K562 (cell line): ENCODE measurements around the gene SLMAP. TPM values are rescaled to one million over a fixed set of nuclear protein-coding genes. Genes with fewer than 3 reads are reported as not detected.

ENCODE experiments used
- ATAC-seq: fragments of 200-7000 bp; cut with Tn5 transposase; 3 replicates; pipeline ENCODE4 v1.9.1; 2020; ENCODE audit warnings: moderate library complexity
- BruUV-seq: library from RNA; stranded (reverse); fragments of 400-500 nt; replicated peaks from 2 replicates; lab custom pipeline; 2021; lab: Mats Ljungman, UMichigan
- CTCF ChIA-PET: fragments of 300-600 bp; formaldehyde crosslinking; extraction: SDS; loops from one replicate; lab custom pipeline; 2021; ENCODE audit warnings: low intra/inter-chr PET ratio; lab: Yijun Ruan, JAX
- POLR2A ChIA-PET: fragments of 300-600, 350-650 bp; sonication (Branson Sonifier 250); formaldehyde crosslinking; extraction: SDS; loops from one replicate; lab custom pipeline; 2021; ENCODE audit warnings: antibody characterized with exemption, inconsistent platforms; lab: Yijun Ruan, JAX
- DNase-seq, 4 experiments: peaks; one replicate each; pipeline versions ENCODE4 v3.0.0 to v3.0.0-alpha.2; 2011 to 2018; ENCODE audit warnings: low spot score in 3 of 4, mixed read lengths in 3 of 4; ENCODE audit errors: extremely low read depth in 1 of 4
- FAIRE-seq: peaks from 2 replicates; lab custom pipeline; 2011; peaks lifted over from hg19 to GRCh38; lab: Jason Lieb, UNC
- H2AFZ ChIP-seq: 2 replicates; pipeline ENCODE4 v1.6.0; 2011; ENCODE audit warnings: low read depth, low read length, control low read depth, inconsistent platforms
- H3K27ac ChIP-seq: fragments of 200-600 bp; 3 replicates; pipeline ENCODE4 v1.8.0; 2011; ENCODE audit warnings: low read depth, mild to moderate bottlenecking, control low read depth, inconsistent platforms, low read length, moderate library complexity, mixed read lengths; ENCODE audit errors: extremely low read depth
- H3K27me3 ChIP-seq, 2 experiments: fragments of 300-600 bp in 1 of 2; 2 replicates in 1 of 2; 3 replicates in 1 of 2; pipeline versions ENCODE4 v1.6.0 to v1.8.0; 2011; ENCODE audit warnings: inconsistent platforms in 2 of 2, low read length in 2 of 2, mild to moderate bottlenecking in 1 of 2, mixed read lengths in 1 of 2, moderate library complexity in 1 of 2; ENCODE audit not compliant: control insufficient read depth in 2 of 2, insufficient read depth in 2 of 2
- H3K36me3 ChIP-seq: fragments of 300-600 bp; 3 replicates; pipeline ENCODE4 v1.8.0; 2011; ENCODE audit warnings: mild to moderate bottlenecking, low read length, inconsistent platforms; ENCODE audit not compliant: control insufficient read depth, insufficient read depth
- H3K4me1 ChIP-seq, 2 experiments: fragments of 200-600 bp in 1 of 2; replicated peaks in 1 of 2; 2 replicates in 1 of 2; 3 replicates in 1 of 2; pipeline versions ENCODE4 v1.5.1 to v1.8.0; 2011; ENCODE audit warnings: inconsistent platforms in 2 of 2, low read length in 2 of 2, mild to moderate bottlenecking in 1 of 2, mixed read lengths in 1 of 2, moderate library complexity in 1 of 2; ENCODE audit not compliant: control insufficient read depth in 2 of 2, insufficient read depth in 2 of 2
- H3K4me2 ChIP-seq: 2 replicates; pipeline ENCODE4 v1.6.1; 2011; ENCODE audit warnings: low read length, control low read depth, inconsistent platforms, mixed read lengths; ENCODE audit not compliant: insufficient read depth
- H3K4me3 ChIP-seq: fragments of 200-600 bp; sonication (generic), shearing (Covaris generic); 2 replicates; pipeline ENCODE4 v1.5.1; 2016; ENCODE audit warnings: control low read depth, inconsistent platforms
- H3K79me2 ChIP-seq: fragments of 200-600 bp; 3 replicates; pipeline ENCODE4 v1.8.0; 2011; ENCODE audit warnings: low read length, inconsistent platforms; ENCODE audit not compliant: control insufficient read depth, insufficient read depth
- H3K9ac ChIP-seq, 2 experiments: 2 replicates each; pipeline versions ENCODE4 v1.6.0 to v1.6.1; 2011; ENCODE audit warnings: low read depth in 2 of 2, low read length in 2 of 2, control low read depth in 1 of 2, inconsistent platforms in 1 of 2, mild to moderate bottlenecking in 1 of 2, mixed read lengths in 1 of 2; ENCODE audit not compliant: insufficient read depth in 1 of 2
- H3K9me1 ChIP-seq: one replicate; pipeline ENCODE4 v1.6.0; 2011; ENCODE audit warnings: inconsistent platforms, mild to moderate bottlenecking, low read length, moderate library complexity; ENCODE audit not compliant: control insufficient read depth, insufficient read depth
- H3K9me3 ChIP-seq: replicated peaks from 2 replicates; pipeline ENCODE4 v1.5.1; 2011; ENCODE audit warnings: low read depth, low read length, inconsistent platforms; ENCODE audit not compliant: control insufficient read depth, insufficient read depth
- H4K20me1 ChIP-seq: replicated peaks from 2 replicates; pipeline ENCODE4 v1.6.1; 2011; ENCODE audit warnings: low read length, inconsistent platforms, mixed read lengths; ENCODE audit not compliant: control insufficient read depth, insufficient read depth
- BRF1 ChIP-seq: IDR thresholded peaks from 3 replicates; pipeline ENCODE4 v1.6.1; 2011; ENCODE audit warnings: borderline replicate concordance, mild to moderate bottlenecking; ENCODE audit not compliant: insufficient read length; ENCODE audit errors: extremely low read depth
- ELF4 ChIP-seq: fragments of 450-650 bp; formaldehyde crosslinking; IDR thresholded peaks from 2 replicates; pipeline ENCODE4 v1.4.0; 2022; ENCODE audit warnings: missing genetic modification characterization
- HCFC1 ChIP-seq: IDR thresholded peaks from 2 replicates; pipeline ENCODE4 v1.6.1; 2012; ENCODE audit warnings: low read depth, low read length, improper control_type of control experiment
- ILF3 ChIP-seq: fragments of 450-650 bp; IDR thresholded peaks from 2 replicates; pipeline ENCODE4 v1.6.1; 2018; ENCODE audit warnings: antibody characterized with exemption, mild to moderate bottlenecking, moderate library complexity, borderline replicate concordance
- MECOM ChIP-seq: fragments of 250-450 bp; sonication (Bioruptor Pico); IDR thresholded peaks from 2 replicates; pipeline ENCODE4 v1.8.0; 2022; ENCODE audit warnings: inconsistent platforms
- NFE2L1 ChIP-seq: fragments of 450-650 bp; IDR thresholded peaks from 2 replicates; pipeline ENCODE4 v1.6.1; 2016; ENCODE audit warnings: missing genetic modification characterization, low read depth, mild to moderate bottlenecking, missing compliant biosample characterization, moderate library complexity, borderline replicate concordance
- NRF1 ChIP-seq, 2 experiments: fragments of 450-650 bp; IDR thresholded peaks in 1 of 2; conservative IDR thresholded peaks in 1 of 2; 2 replicates each; pipeline ENCODE4 v1.6.1; 2014; ENCODE audit warnings: mild to moderate bottlenecking in 2 of 2
- PYGO2 ChIP-seq: fragments of 450-650 bp; IDR thresholded peaks from 2 replicates; pipeline ENCODE4 v1.6.1; 2016; ENCODE audit warnings: mild to moderate bottlenecking, missing genetic modification characterization, moderate library complexity, missing compliant biosample characterization
- RBBP5 ChIP-seq: fragments of 200-600 bp; sonication (generic); IDR thresholded peaks from 2 replicates; pipeline ENCODE4 v1.6.1; 2012; ENCODE audit warnings: borderline replicate concordance, mild to moderate bottlenecking, low read length, control low read depth, inconsistent platforms; ENCODE audit not compliant: insufficient read depth, poor library complexity, severe bottlenecking
- RFX7 ChIP-seq: fragments of 250-450 bp; sonication (Bioruptor Pico); IDR thresholded peaks from 2 replicates; pipeline ENCODE4 v1.5.1; 2021; ENCODE audit warnings: mild to moderate bottlenecking
- SMAD4 ChIP-seq: fragments of 250-450 bp; sonication (Bioruptor Pico); conservative IDR thresholded peaks from 2 replicates; pipeline ENCODE4 v1.8.0; 2021; ENCODE audit warnings: inconsistent platforms, mild to moderate bottlenecking, moderate library complexity
- TSHZ1 ChIP-seq: fragments of 250-450 bp; sonication (Bioruptor Pico); IDR thresholded peaks from 2 replicates; pipeline ENCODE4 v1.4.0; 2020; ENCODE audit warnings: mild to moderate bottlenecking, moderate library complexity
- ZNF395 ChIP-seq: fragments of 200-800 bp; sonication (Bioruptor generic); IDR thresholded peaks from 2 replicates; pipeline ENCODE4 v1.6.1; 2017; ENCODE audit warnings: missing genetic modification characterization, missing compliant biosample characterization
- ZNF696 ChIP-seq: fragments of 250-450 bp; sonication (Bioruptor Pico); conservative IDR thresholded peaks from 2 replicates; pipeline ENCODE4 v1.4.0; 2020; ENCODE audit warnings: mild to moderate bottlenecking, moderate library complexity
- WGBS: fragments of 100-300 bp; shearing (Covaris generic); methylation state at CpG from one replicate; pipeline ENCODE4 v1.1.6; 2016; ENCODE audit warnings: low coverage, mixed read lengths; ENCODE audit not compliant: insufficient coverage; ENCODE audit errors: missing lambda C conversion rate; 5-methylcytosine and 5-hydroxymethylcytosine counted together
- in situ Hi-C: fragments of 300-500 bp; cut with MboI; formaldehyde crosslinking; loops from 4 replicates; pipeline ENCODE4 v1.15.0; 2018; ENCODE audit warnings: inconsistent platforms, mixed read lengths
- intact Hi-C: fragments of 100-400 bp; cut with micrococcal nuclease; formaldehyde crosslinking; loops from 2 replicates; pipeline ENCODE4 v1.14.2; 2022
- polyA plus RNA-seq, 8 experiments: library from polyadenylated mRNA; depleted of rRNA in 4 of 8; stranded (reverse) in 5 of 8; unstranded in 3 of 8; fragments of >200 nt; fragmentation: Nextera tagmentation in 2 of 8; fragmentation: Illumina TruSeq in 1 of 8; extraction: Ambion mirVana in 2 of 8; extraction: Trizol in 1 of 8; gene quantifications; 2 replicates each; pipeline versions ENCODE4 v1.2.1 to v1.2.3, GENCODE V29; 2011 to 2014; ENCODE audit warnings: inconsistent platforms in 1 of 8, missing spikeins in 1 of 8
- total RNA-seq, 7 experiments: library from RNA; depleted of rRNA in 6 of 7; stranded (reverse); fragments of >200 nt in 6 of 7; fragmentation: Illumina TruSeq in 2 of 7; extraction: Trizol in 2 of 7; gene quantifications; 2 replicates each; pipeline versions ENCODE4 v1.2.1 to v1.2.3, GENCODE V29; 2011 to 2021; ENCODE audit warnings: low replicate concordance in 1 of 7
- TF ChIP-seq, protein P1 (sequence below): IDR thresholded peaks from 3 replicates; pipeline ENCODE4 v1.6.1; 2011; ENCODE audit warnings: borderline replicate concordance, mild to moderate bottlenecking, moderate library complexity; ENCODE audit not compliant: insufficient read length; ENCODE audit errors: extremely low read depth

The SLMAP gene
- total and polyA plus RNA-seq, 9 of the 15 experiments (the other 6 are each of a cell fraction or from before 2014, with no cell fraction given): 12.1 to 50.7 (median 28.3) TPM

GRCh38 chr3:57764794-57765193 lies 8.7 kb downstream of the SLMAP start:
- no peaks in the 10 kb centered on the region for H3K9me1 ChIP-seq
- CTCF ChIA-PET: no interaction called here
- peaks cover 84% of the 10 kb centered on the region for H3K79me2 ChIP-seq
- intact Hi-C loops: no loop called here
- peaks cover 0 to 4% of the 10 kb centered on the region in 2 experiments; a peak in 2 of 5 replicates for H3K4me1 ChIP-seq
- 93% methylated on average over 2 of the region's 2 CpGs for WGBS
- H3K9me3 ChIP-seq: no peaks in the 10 kb centered on the region
- no peak overlapping the region for H2AFZ ChIP-seq
- no peak overlapping the region for H3K4me2 ChIP-seq
- ATAC-seq (no peak; the same call in 2 of the 3 replicates), DNase-seq (no peak), FAIRE-seq (no peak)
- no peak overlapping the region for H3K27ac ChIP-seq
- peaks cover 59% of the 10 kb centered on the region for H3K36me3 ChIP-seq
- POLR2A ChIA-PET: interaction anchor here (0.6 to 1.4 kb wide), 4 partner anchors 8 to 51 kb away, joined by 3 to 4 read pairs (median 4); partner anchors contain the start of gene SLMAP
- in situ Hi-C loops: no loop called here
- H3K27me3 ChIP-seq: no peaks in the 10 kb centered on the region
- no peak overlapping the region for H3K4me3 ChIP-seq
- H3K9ac ChIP-seq: no peak overlapping the region
- no TSS peak for BruUV-seq
- 0 out of 2 replicates have a peak, but pooled peaks cover 4% of the 10 kb centered on the region for H4K20me1 ChIP-seq
- no peak for TF ChIP-seq MECOM (CRISPR knock-in tag)
- TF ChIP-seq TSHZ1: no peak
- TF ChIP-seq BRF1: no peak
- no peak for TF ChIP-seq HCFC1
- TF ChIP-seq NFE2L1: no peak
- TF ChIP-seq, protein P1, sequence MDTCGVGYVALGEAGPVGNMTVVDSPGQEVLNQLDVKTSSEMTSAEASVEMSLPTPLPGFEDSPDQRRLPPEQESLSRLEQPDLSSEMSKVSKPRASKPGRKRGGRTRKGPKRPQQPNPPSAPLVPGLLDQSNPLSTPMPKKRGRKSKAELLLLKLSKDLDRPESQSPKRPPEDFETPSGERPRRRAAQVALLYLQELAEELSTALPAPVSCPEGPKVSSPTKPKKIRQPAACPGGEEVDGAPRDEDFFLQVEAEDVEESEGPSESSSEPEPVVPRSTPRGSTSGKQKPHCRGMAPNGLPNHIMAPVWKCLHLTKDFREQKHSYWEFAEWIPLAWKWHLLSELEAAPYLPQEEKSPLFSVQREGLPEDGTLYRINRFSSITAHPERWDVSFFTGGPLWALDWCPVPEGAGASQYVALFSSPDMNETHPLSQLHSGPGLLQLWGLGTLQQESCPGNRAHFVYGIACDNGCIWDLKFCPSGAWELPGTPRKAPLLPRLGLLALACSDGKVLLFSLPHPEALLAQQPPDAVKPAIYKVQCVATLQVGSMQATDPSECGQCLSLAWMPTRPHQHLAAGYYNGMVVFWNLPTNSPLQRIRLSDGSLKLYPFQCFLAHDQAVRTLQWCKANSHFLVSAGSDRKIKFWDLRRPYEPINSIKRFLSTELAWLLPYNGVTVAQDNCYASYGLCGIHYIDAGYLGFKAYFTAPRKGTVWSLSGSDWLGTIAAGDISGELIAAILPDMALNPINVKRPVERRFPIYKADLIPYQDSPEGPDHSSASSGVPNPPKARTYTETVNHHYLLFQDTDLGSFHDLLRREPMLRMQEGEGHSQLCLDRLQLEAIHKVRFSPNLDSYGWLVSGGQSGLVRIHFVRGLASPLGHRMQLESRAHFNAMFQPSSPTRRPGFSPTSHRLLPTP: no peak
- no peak for TF ChIP-seq ZNF696 (CRISPR knock-in tag)
- no peak for TF ChIP-seq ILF3
- TF ChIP-seq SMAD4 (CRISPR knock-in tag): no peak
- TF ChIP-seq RFX7 (CRISPR knock-in tag): no peak
- no peak for TF ChIP-seq ZNF395 (CRISPR knock-in tag)
- TF ChIP-seq ELF4 (CRISPR knock-in tag): no peak
- no peak for TF ChIP-seq NRF1 (conservative IDR thresholded peaks at IDR 0.05 in 1 of 2, IDR thresholded peaks at IDR 0.05 in 1 of 2)
- TF ChIP-seq PYGO2 (tag): no peak
- no peak for TF ChIP-seq RBBP5
